IMR-90 (cell line): ENCODE data around the gene TP63. TPM values are rescaled to one million over a fixed set of nuclear protein-coding genes. Genes with fewer than 3 reads are reported as not detected.
A peak's percentile ranks its signal among the peaks of the same experiment; 100 is the strongest.
"Not testable (repeated sequence)": the region's sequence is repeated elsewhere in the genome, so short reads cannot be mapped to it uniquely, and the experiment has no call there.

ENCODE experiments used
- ATAC-seq: fragments of 200-7000 bp; cut with Tn5 transposase; 2 replicates; pipeline ENCODE4 v1.9.1; 2020; ENCODE audit warnings: low read depth, mild to moderate bottlenecking, moderate library complexity
- BruUV-seq: library from RNA; stranded (reverse); fragments of 400-500 nt; replicated peaks from 2 replicates; lab custom pipeline; 2021; lab: Mats Ljungman, UMichigan
- CTCF ChIA-PET: fragments of 300-600 bp; formaldehyde crosslinking; extraction: SDS; loops from one replicate; lab custom pipeline; 2021; ENCODE audit warnings: antibody characterized with exemption; lab: Yijun Ruan, JAX
- POLR2A ChIA-PET: fragments of 300-600 bp; sonication (Branson Sonifier 250); formaldehyde crosslinking; loops from one replicate; lab custom pipeline; 2022; ENCODE audit warnings: antibody characterized with exemption; ENCODE audit not compliant: unreplicated experiment; lab: Charles Lee
- DNase-seq: peaks from one replicate; pipeline ENCODE4 v3.0.0; 2013
- H2AFZ ChIP-seq: replicated peaks from 2 replicates; pipeline ENCODE3; 2013; ENCODE audit warnings: low read length, mild to moderate bottlenecking; ENCODE audit not compliant: poor library complexity
- H2AK5ac ChIP-seq: 2 replicates; pipeline ENCODE4 v1.6.1; 2013; ENCODE audit warnings: low read depth, low read length, inconsistent platforms
- H2AK9ac ChIP-seq: replicated peaks from 2 replicates; pipeline ENCODE3; 2013; ENCODE audit warnings: mild to moderate bottlenecking, low read depth, low read length, moderate library complexity; ENCODE audit not compliant: poor library complexity
- H2BK120ac ChIP-seq: 2 replicates; pipeline ENCODE4 v1.6.1; 2013; ENCODE audit warnings: low read depth, low read length, inconsistent platforms
- H2BK15ac ChIP-seq: 3 replicates; pipeline ENCODE4 v1.6.1; 2013; ENCODE audit warnings: low read depth, low read length, inconsistent platforms
- H2BK20ac ChIP-seq: 2 replicates; pipeline ENCODE4 v1.6.1; 2013; ENCODE audit warnings: low read depth, mild to moderate bottlenecking, inconsistent platforms, low read length, moderate library complexity
- H2BK5ac ChIP-seq: 2 replicates; pipeline ENCODE4 v1.6.1; 2013; ENCODE audit warnings: mild to moderate bottlenecking, low read depth, low read length, inconsistent platforms; ENCODE audit not compliant: poor library complexity, severe bottlenecking
- H3K14ac ChIP-seq: replicated peaks from 2 replicates; pipeline ENCODE4 v1.6.1; 2013; ENCODE audit warnings: low read depth, low read length, inconsistent platforms
- H3K18ac ChIP-seq: 2 replicates; pipeline ENCODE4 v1.6.1; 2013; ENCODE audit warnings: low read depth, low read length, control low read depth
- H3K23ac ChIP-seq: 2 replicates; pipeline ENCODE4 v1.6.1; 2013; ENCODE audit warnings: low read depth, low read length, inconsistent platforms
- H3K27ac ChIP-seq: 2 replicates; pipeline ENCODE4 v1.5.1; 2013; ENCODE audit warnings: mild to moderate bottlenecking, control low read depth, low read length; ENCODE audit not compliant: insufficient read depth
- H3K27me3 ChIP-seq: 2 replicates; pipeline ENCODE4 v1.6.1; 2013; ENCODE audit warnings: low read length; ENCODE audit not compliant: control insufficient read depth, insufficient read depth
- H3K36me3 ChIP-seq: 2 replicates; pipeline ENCODE4 v1.6.1; 2013; ENCODE audit warnings: low read length, mixed read lengths; ENCODE audit not compliant: control insufficient read depth, insufficient read depth
- H3K4ac ChIP-seq: 2 replicates; pipeline ENCODE4 v1.6.1; 2013; ENCODE audit warnings: low read depth, low read length, inconsistent platforms
- H3K4me1 ChIP-seq: 2 replicates; pipeline ENCODE4 v1.6.1; 2013; ENCODE audit warnings: low read length, mixed read lengths; ENCODE audit not compliant: control insufficient read depth, insufficient read depth
- H3K4me2 ChIP-seq: 2 replicates; pipeline ENCODE4 v1.6.1; 2013; ENCODE audit warnings: low read depth, mild to moderate bottlenecking, control low read depth, low read length, moderate library complexity
- H3K4me3 ChIP-seq: 2 replicates; pipeline ENCODE4 v1.5.1; 2013; ENCODE audit warnings: low read depth, mild to moderate bottlenecking, control low read depth, low read length, moderate library complexity; ENCODE audit not compliant: insufficient read depth
- H3K56ac ChIP-seq: 2 replicates; pipeline ENCODE4 v1.6.1; 2013; ENCODE audit warnings: low read length, inconsistent platforms; ENCODE audit not compliant: insufficient read depth; ENCODE audit errors: extremely low read depth
- H3K79me1 ChIP-seq, 2 experiments: 2 replicates each; pipeline ENCODE4 v1.6.1; 2013; ENCODE audit warnings: low read length in 2 of 2, inconsistent platforms in 1 of 2, low read depth in 1 of 2
- H3K9ac ChIP-seq: 2 replicates; pipeline ENCODE4 v1.6.1; 2013; ENCODE audit warnings: low read depth, low read length, control low read depth
- H3K9me1 ChIP-seq: 2 replicates; pipeline ENCODE4 v1.6.1; 2013; ENCODE audit warnings: low read length, inconsistent platforms; ENCODE audit not compliant: insufficient read depth
- H3K9me3 ChIP-seq: 2 replicates; pipeline ENCODE4 v1.6.1; 2013; ENCODE audit warnings: low read length; ENCODE audit not compliant: control insufficient read depth, insufficient read depth
- H4K20me1 ChIP-seq: 2 replicates; pipeline ENCODE4 v1.6.1; 2013; ENCODE audit warnings: low read length, inconsistent platforms; ENCODE audit not compliant: insufficient read depth
- H4K5ac ChIP-seq: 2 replicates; pipeline ENCODE4 v1.6.1; 2013; ENCODE audit warnings: mild to moderate bottlenecking, low read depth, low read length, control low read depth
- H4K8ac ChIP-seq, 2 experiments: 2 replicates each; pipeline ENCODE4 v1.6.1; 2013; ENCODE audit warnings: low read depth in 2 of 2, low read length in 2 of 2, control low read depth in 1 of 2, inconsistent platforms in 1 of 2
- H4K91ac ChIP-seq: 2 replicates; pipeline ENCODE4 v1.6.1; 2013; ENCODE audit warnings: low read depth, low read length, inconsistent platforms; ENCODE audit not compliant: insufficient read depth
- BHLHE40 ChIP-seq: fragments of 150-350 bp; IDR thresholded peaks from 2 replicates; pipeline ENCODE4 v1.6.1; 2016; ENCODE audit warnings: mild to moderate bottlenecking, low read depth, low read length
- CEBPB ChIP-seq: IDR thresholded peaks from 2 replicates; pipeline ENCODE4 v1.6.1; 2012; ENCODE audit warnings: low read depth, low read length, improper control_type of control experiment
- FOS ChIP-seq: fragments of 150-350 bp; IDR thresholded peaks from 2 replicates; pipeline ENCODE4 v1.6.1; 2016; ENCODE audit warnings: low read depth, low read length
- MXI1 ChIP-seq: IDR thresholded peaks from 2 replicates; pipeline ENCODE4 v1.6.1; 2012; ENCODE audit warnings: low read depth, mild to moderate bottlenecking, low read length, moderate library complexity, borderline replicate concordance
- NFE2L2 ChIP-seq: fragments of 150-350 bp; IDR thresholded peaks from 2 replicates; pipeline ENCODE4 v1.6.1; 2016; ENCODE audit warnings: low read depth, mild to moderate bottlenecking, low read length
- POLR2A ChIP-seq: IDR thresholded peaks from 2 replicates; pipeline ENCODE4 v1.6.1; 2012; ENCODE audit warnings: mild to moderate bottlenecking, low read depth, low read length
- WGBS, 2 experiments: methylation state at CpG; one replicate each; pipeline versions ENCODE4 v1.1.5 to v1.1.7; 2013; ENCODE audit warnings: missing lambda C conversion rate in 2 of 2; ENCODE audit not compliant: insufficient read length in 1 of 2; ENCODE audit errors: extremely low coverage in 2 of 2; 5-methylcytosine and 5-hydroxymethylcytosine counted together
- dilution Hi-C: fragments of 300-500 bp; cut with HindIII; formaldehyde crosslinking; loops from one replicate; pipeline ENCODE4 v1.14.3; 2018; ENCODE audit warnings: low sequenced_read_pairs; ENCODE audit not compliant: unreplicated experiment
- in situ Hi-C: fragments of 300-500 bp; cut with MboI; formaldehyde crosslinking; loops from 3 replicates; pipeline ENCODE4 v1.14.3; 2019; ENCODE audit warnings: low sequenced_read_pairs, inconsistent platforms, mixed read lengths
- intact Hi-C: fragments of 100-400 bp; cut with micrococcal nuclease; formaldehyde crosslinking; loops from 2 replicates; pipeline ENCODE4 v1.10.0; 2022
- polyA plus RNA-seq, 3 experiments: library from polyadenylated mRNA; depleted of rRNA; stranded (reverse); fragments of >200 nt; gene quantifications; 2 replicates each; pipeline ENCODE4 v1.2.3, GENCODE V29; 2012; ENCODE audit warnings: low replicate concordance in 1 of 3
- total RNA-seq: library from RNA; depleted of rRNA; stranded (reverse); fragments of >200 nt; gene quantifications from 2 replicates; pipeline ENCODE4 v1.2.3, GENCODE V29; 2012

TP63 gene
- total and polyA plus RNA-seq, 2 of the 4 experiments (the other 2 are of a cell fraction): not detected

DNA sequence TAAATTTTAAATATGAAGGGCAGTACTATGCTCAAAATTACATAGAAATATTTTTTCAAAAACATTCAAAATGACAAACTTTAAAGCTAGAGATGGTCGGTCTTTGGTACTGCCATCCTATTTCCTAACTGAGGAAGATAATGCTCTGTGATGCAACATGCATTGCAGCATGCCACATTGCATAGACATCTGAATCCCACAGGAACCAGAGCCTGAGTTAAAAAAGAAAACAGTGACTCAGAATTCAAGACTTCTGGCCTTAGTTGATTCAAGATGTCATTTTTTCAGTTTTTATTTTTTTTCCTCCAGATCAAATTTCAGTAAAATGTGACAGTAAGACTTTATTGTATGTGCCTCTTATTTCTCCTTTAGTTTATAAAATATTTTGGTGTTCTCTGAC lies 33.1 kb downstream of the TP63 start:
- ATAC-seq (peak; percentile 96), DNase-seq (peak; percentile 96)
- peak overlapping the region; percentile 9 for H2BK5ac ChIP-seq
- intact Hi-C loops (loop anchor here (10.0 kb wide), 1 partner anchor 110 kb away; no protein-coding TSS in a partner anchor), dilution Hi-C loops (no loop called here), in situ Hi-C loops (no loop called here)
- no peak overlapping the region for H4K91ac ChIP-seq
- no peak overlapping the region for H2BK20ac ChIP-seq
- H3K18ac ChIP-seq: no peak overlapping the region
- TF ChIP-seq BHLHE40: peak; percentile 25; the same call in 1 of the 2 replicates
- no peak for TF ChIP-seq MXI1
- TF ChIP-seq FOS: peak; percentile 77
- TF ChIP-seq POLR2A: no peak
- no peak for TF ChIP-seq NFE2L2
- TF ChIP-seq CEBPB: peak; percentile 100
- H2BK120ac ChIP-seq: no peak overlapping the region
- no peak overlapping the region for H4K8ac ChIP-seq
- ChIA-PET CTCF (interaction anchor here (1.2 kb wide), 1 partner anchor 303 kb away, joined by 3 read pairs; no protein-coding TSS in a partner anchor), POLR2A (no interaction called here)
- H3K27ac ChIP-seq: no peak overlapping the region
- H3K9me3 ChIP-seq: no peaks in the 10 kb centered on the region
- H3K14ac ChIP-seq: no peak overlapping the region
- H3K27me3 ChIP-seq: no peaks in the 10 kb centered on the region
- H3K79me1 ChIP-seq: no peaks in the 10 kb centered on the region
- BruUV-seq: no TSS peak
- no peak overlapping the region for H3K4me2 ChIP-seq
- no peaks in the 10 kb centered on the region for H3K4me1 ChIP-seq
- no peak overlapping the region for H3K56ac ChIP-seq
- H4K20me1 ChIP-seq: no peaks in the 10 kb centered on the region
- H3K23ac ChIP-seq: no peak overlapping the region
- H3K4me3 ChIP-seq: no peak overlapping the region
- no peak overlapping the region for H2AFZ ChIP-seq
- H2BK15ac ChIP-seq: no peak overlapping the region
- no peak overlapping the region for H4K5ac ChIP-seq
- no peaks in the 10 kb centered on the region for H3K9me1 ChIP-seq
- WGBS, 2 experiments: no CpG with 5 or more reads among the region's 1 CpG
- no peaks in the 10 kb centered on the region for H3K36me3 ChIP-seq
- H2AK9ac ChIP-seq: no peak overlapping the region
- no peak overlapping the region for H3K9ac ChIP-seq
- H3K4ac ChIP-seq: no peak overlapping the region
- no peak overlapping the region for H2AK5ac ChIP-seq

DNA sequence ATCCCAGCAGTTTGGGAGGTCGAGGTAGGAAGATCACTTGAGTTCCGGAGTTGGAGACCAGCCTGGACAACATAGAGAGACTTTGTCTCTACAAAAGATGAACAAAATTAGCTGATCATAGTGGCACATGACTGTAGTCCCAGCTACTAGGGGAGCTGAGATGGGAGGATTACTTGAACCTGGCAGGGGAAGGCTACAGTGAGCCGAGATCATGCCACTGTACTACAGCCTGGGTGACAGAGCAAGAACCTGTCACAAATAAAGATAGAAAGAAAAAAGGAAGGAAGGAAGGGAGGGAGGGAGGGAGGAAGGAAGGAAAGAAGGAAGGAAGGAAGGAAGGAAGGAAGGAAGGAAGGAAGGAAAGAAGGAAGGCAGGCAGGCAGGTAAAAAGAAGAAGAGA lies 41.2 kb downstream of the TP63 start:
- H2AFZ ChIP-seq, H3K56ac ChIP-seq, H3K27me3 ChIP-seq, BruUV-seq, intact Hi-C loops, H3K4ac ChIP-seq, in situ Hi-C loops, H2BK5ac ChIP-seq, ATAC-seq, H3K27ac ChIP-seq, H2AK5ac ChIP-seq, H4K91ac ChIP-seq, POLR2A ChIA-PET, H3K36me3 ChIP-seq, H4K20me1 ChIP-seq, H3K14ac ChIP-seq, H3K4me2 ChIP-seq, H2BK15ac ChIP-seq, dilution Hi-C loops, H2AK9ac ChIP-seq, H3K4me3 ChIP-seq, H2BK20ac ChIP-seq, H4K8ac ChIP-seq, H3K9me1 ChIP-seq, H3K9ac ChIP-seq, H3K4me1 ChIP-seq, H3K9me3 ChIP-seq, H3K23ac ChIP-seq, DNase-seq, H3K79me1 ChIP-seq, H4K5ac ChIP-seq, H2BK120ac ChIP-seq, H3K18ac ChIP-seq: not testable (repeated sequence)
- 80% methylated on average over 1 of the region's 3 CpGs; no CpG with 5 or more reads in 1 of the 2 experiments for WGBS, 2 experiments
- CTCF ChIA-PET: interaction anchor here (0.7 kb wide), 1 partner anchor 1494 kb away, joined by 5 read pairs; no protein-coding TSS in a partner anchor
